Measurements from ENCODE around the gene UPF3B. TPM values are rescaled to one million over a fixed set of nuclear protein-coding genes. Genes with fewer than 3 reads are reported as not detected.

Gene UPF3B
- total and polyA plus RNA-seq, 9 of the 15 experiments (the other 6 are each of a cell fraction or from before 2014, with no cell fraction given): 17.6 to 57.0 (median 32.3) TPM

DNA sequence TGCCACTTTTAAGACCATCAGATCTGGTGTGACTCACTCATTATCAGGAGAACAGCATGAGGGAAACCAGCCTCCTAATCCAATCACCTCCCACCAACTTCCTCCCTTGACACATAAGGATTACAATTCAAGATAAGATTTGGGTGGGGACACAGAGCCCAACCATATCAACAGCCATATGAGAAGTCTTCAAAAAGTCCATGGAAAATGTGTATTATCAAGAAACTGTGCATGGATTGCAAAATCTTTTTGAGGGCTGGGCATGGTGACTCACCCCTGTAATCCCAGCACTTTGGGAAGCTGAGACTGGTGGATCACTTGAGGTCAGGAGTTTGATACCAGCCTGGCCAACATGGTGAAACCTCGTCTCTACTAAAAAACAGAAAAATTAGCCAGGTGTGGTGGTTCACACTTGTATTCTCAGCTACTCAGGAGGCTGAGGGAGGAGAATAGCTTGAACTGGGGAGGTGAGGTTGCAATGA, 43.5 kb downstream of the UPF3B start (continued):
- TF ChIP-seq CREM (IDR thresholded peaks at IDR 0.05; ENCODE audit: low read depth): peak; percentile 50; the same call in 1 of the 2 replicates
- no peak for TF ChIP-seq ZNF507 (tag; conservative IDR thresholded peaks at IDR 0.05)
- peak; percentile 43; the same call in 1 of the 2 replicates for TF ChIP-seq CTBP1 (IDR thresholded peaks at IDR 0.05; ENCODE audit: borderline replicate concordance)
- no peak for TF ChIP-seq SREBF2 (CRISPR knock-in tag; IDR thresholded peaks at IDR 0.05)
- TF ChIP-seq COPS2 (conservative IDR thresholded peaks at IDR 0.05): no peak
- TF ChIP-seq MTA1 (IDR thresholded peaks at IDR 0.05; ENCODE audit: borderline replicate concordance): no peak; the same call in 1 of the 2 replicates
- TF ChIP-seq RNF2 (IDR thresholded peaks at IDR 0.05): peak; percentile 49; the same call in 1 of the 2 replicates
- 0 out of 2 replicates have a peak, but pooled peaks have one; percentile 33 for TF ChIP-seq KLF1 (tag; IDR thresholded peaks at IDR 0.05)
- TF ChIP-seq ZNF146 (CRISPR knock-in tag; IDR thresholded peaks at IDR 0.05; ENCODE audit: unreplicated experiment): no peak
- no peak for TF ChIP-seq DIDO1 (tag; IDR thresholded peaks at IDR 0.05; ENCODE audit: low read depth)
- no peak for TF ChIP-seq ZC3H11A (IDR thresholded peaks at IDR 0.05; ENCODE audit: low read depth, low read length)
- TF ChIP-seq EP400 (IDR thresholded peaks at IDR 0.05): 0 out of 2 replicates have a peak, but pooled peaks have one; percentile 51
- no peak for TF ChIP-seq ZC3H4 (CRISPR knock-in tag; IDR thresholded peaks at IDR 0.05; ENCODE audit: borderline replicate concordance)
- TF ChIP-seq XRCC4 (IDR thresholded peaks at IDR 0.05; ENCODE audit: extremely low read depth, insufficient read depth, insufficient read length): no peak
- TF ChIP-seq, protein P1, sequence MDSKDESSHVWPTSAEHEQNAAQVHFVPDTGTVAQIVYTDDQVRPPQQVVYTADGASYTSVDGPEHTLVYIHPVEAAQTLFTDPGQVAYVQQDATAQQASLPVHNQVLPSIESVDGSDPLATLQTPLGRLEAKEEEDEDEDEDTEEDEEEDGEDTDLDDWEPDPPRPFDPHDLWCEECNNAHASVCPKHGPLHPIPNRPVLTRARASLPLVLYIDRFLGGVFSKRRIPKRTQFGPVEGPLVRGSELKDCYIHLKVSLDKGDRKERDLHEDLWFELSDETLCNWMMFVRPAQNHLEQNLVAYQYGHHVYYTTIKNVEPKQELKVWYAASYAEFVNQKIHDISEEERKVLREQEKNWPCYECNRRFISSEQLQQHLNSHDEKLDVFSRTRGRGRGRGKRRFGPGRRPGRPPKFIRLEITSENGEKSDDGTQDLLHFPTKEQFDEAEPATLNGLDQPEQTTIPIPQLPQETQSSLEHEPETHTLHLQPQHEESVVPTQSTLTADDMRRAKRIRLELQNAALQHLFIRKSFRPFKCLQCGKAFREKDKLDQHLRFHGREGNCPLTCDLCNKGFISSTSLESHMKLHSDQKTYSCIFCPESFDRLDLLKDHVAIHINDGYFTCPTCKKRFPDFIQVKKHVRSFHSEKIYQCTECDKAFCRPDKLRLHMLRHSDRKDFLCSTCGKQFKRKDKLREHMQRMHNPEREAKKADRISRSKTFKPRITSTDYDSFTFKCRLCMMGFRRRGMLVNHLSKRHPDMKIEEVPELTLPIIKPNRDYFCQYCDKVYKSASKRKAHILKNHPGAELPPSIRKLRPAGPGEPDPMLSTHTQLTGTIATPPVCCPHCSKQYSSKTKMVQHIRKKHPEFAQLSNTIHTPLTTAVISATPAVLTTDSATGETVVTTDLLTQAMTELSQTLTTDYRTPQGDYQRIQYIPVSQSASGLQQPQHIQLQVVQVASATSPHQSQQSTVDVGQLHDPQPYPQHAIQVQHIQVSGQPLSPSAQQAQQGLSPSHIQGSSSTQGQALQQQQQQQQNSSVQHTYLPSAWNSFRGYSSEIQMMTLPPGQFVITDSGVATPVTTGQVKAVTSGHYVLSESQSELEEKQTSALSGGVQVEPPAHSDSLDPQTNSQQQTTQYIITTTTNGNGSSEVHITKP (IDR thresholded peaks at IDR 0.05; ENCODE audit: partially characterized antibody): no peak
- TF ChIP-seq KLF16 (IDR thresholded peaks at IDR 0.05): peak; percentile 76
- TF ChIP-seq SMARCC2 (IDR thresholded peaks at IDR 0.05; ENCODE audit: low read depth): peak; percentile 89
- TF ChIP-seq ZNF124 (CRISPR knock-in tag; IDR thresholded peaks at IDR 0.05): no peak
- TF ChIP-seq OTX1 (CRISPR knock-in tag; IDR thresholded peaks at IDR 0.05): no peak
- TF ChIP-seq, protein P2, sequence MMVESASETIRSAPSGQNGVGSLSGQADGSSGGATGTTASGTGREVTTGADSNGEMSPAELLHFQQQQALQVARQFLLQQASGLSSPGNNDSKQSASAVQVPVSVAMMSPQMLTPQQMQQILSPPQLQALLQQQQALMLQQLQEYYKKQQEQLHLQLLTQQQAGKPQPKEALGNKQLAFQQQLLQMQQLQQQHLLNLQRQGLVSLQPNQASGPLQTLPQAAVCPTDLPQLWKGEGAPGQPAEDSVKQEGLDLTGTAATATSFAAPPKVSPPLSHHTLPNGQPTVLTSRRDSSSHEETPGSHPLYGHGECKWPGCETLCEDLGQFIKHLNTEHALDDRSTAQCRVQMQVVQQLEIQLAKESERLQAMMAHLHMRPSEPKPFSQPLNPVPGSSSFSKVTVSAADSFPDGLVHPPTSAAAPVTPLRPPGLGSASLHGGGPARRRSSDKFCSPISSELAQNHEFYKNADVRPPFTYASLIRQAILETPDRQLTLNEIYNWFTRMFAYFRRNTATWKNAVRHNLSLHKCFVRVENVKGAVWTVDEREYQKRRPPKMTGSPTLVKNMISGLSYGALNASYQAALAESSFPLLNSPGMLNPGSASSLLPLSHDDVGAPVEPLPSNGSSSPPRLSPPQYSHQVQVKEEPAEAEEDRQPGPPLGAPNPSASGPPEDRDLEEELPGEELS (CRISPR knock-in tag; IDR thresholded peaks at IDR 0.05; ENCODE audit: borderline replicate concordance): no peak
- TF ChIP-seq NFIC (IDR thresholded peaks at IDR 0.05): peak; percentile 79
- peak; percentile 22; the same call in 1 of the 2 replicates for TF ChIP-seq CEBPG (CRISPR knock-in tag; IDR thresholded peaks at IDR 0.05)
- peak in 1 of 2 experiments; percentile 80; a peak in 2 of 4 replicates for TF ChIP-seq CEBPG (tag; conservative IDR thresholded peaks at IDR 0.05 in 1 of 2, IDR thresholded peaks at IDR 0.05 in 1 of 2)
- TF ChIP-seq, protein P3, sequence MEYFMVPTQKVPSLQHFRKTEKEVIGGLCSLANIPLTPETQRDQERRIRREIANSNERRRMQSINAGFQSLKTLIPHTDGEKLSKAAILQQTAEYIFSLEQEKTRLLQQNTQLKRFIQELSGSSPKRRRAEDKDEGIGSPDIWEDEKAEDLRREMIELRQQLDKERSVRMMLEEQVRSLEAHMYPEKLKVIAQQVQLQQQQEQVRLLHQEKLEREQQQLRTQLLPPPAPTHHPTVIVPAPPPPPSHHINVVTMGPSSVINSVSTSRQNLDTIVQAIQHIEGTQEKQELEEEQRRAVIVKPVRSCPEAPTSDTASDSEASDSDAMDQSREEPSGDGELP (CRISPR knock-in tag; IDR thresholded peaks at IDR 0.05; ENCODE audit: borderline replicate concordance): peak; percentile 22; the same call in 1 of the 2 replicates
- TF ChIP-seq ARID1B (IDR thresholded peaks at IDR 0.05): peak; percentile 96
- TF ChIP-seq TCFL5 (CRISPR knock-in tag; conservative IDR thresholded peaks at IDR 0.05): no peak
